IPS-15b (cell line): ENCODE results near the gene PPIG.

Source experiments
- H3K27me3 ChIP-seq: one replicate; pipeline ENCODE4 v1.6.1; 2013; ENCODE audit warnings: low read length; ENCODE audit not compliant: control insufficient read depth, insufficient read depth
- H3K36me3 ChIP-seq: one replicate; pipeline ENCODE4 v1.6.1; 2013; ENCODE audit warnings: low read length; ENCODE audit not compliant: control insufficient read depth, insufficient read depth
- H3K4me1 ChIP-seq: one replicate; pipeline ENCODE4 v1.6.1; 2013; ENCODE audit warnings: mild to moderate bottlenecking, low read length; ENCODE audit not compliant: control insufficient read depth, insufficient read depth
- H3K4me3 ChIP-seq: one replicate; pipeline ENCODE4 v1.5.1; 2013; ENCODE audit warnings: low read depth, low read length
- H3K9ac ChIP-seq: one replicate; pipeline ENCODE4 v1.6.1; 2013; ENCODE audit warnings: low read depth, mild to moderate bottlenecking, low read length
- H3K9me3 ChIP-seq: one replicate; pipeline ENCODE4 v1.6.1; 2013; ENCODE audit warnings: mild to moderate bottlenecking, low read length; ENCODE audit not compliant: control insufficient read depth, insufficient read depth

The PPIG gene

GRCh38 chr2:169664978-169665930, 81.1 kb downstream of the PPIG start:
- Histone ChIP-seq H3K36me3 (no peaks in the 10 kb centered on the region), H3K9me3 (no peaks in the 10 kb centered on the region), H3K9ac (no peak overlapping the region), H3K27me3 (no peaks in the 10 kb centered on the region), H3K4me3 (no peak overlapping the region), H3K4me1 (no peaks in the 10 kb centered on the region)

GRCh38 chr2:169667583-169667982, 83.4 kb downstream of the PPIG start:
- Histone ChIP-seq H3K9me3 (no peaks in the 10 kb centered on the region), H3K36me3 (no peaks in the 10 kb centered on the region), H3K9ac (no peak overlapping the region), H3K27me3 (no peaks in the 10 kb centered on the region), H3K4me1 (no peaks in the 10 kb centered on the region), H3K4me3 (no peak overlapping the region)

- Histone ChIP-seq H3K9ac (no peak overlapping the region), H3K36me3 (no peaks in the 10 kb centered on the region), H3K4me1 (no peaks in the 10 kb centered on the region), H3K27me3 (no peaks in the 10 kb centered on the region), H3K9me3 (no peaks in the 10 kb centered on the region), H3K4me3 (no peak overlapping the region)
Measured at GRCh38 chr2:169670215-169670651, 86.1 kb downstream of the PPIG start.

- Histone ChIP-seq H3K36me3 (no peaks in the 10 kb centered on the region), H3K4me1 (no peaks in the 10 kb centered on the region), H3K9me3 (no peaks in the 10 kb centered on the region), H3K4me3 (no peak overlapping the region), H3K9ac (no peak overlapping the region), H3K27me3 (no peaks in the 10 kb centered on the region)
Measured at GRCh38 chr2:169670937-169671336, 86.8 kb downstream of the PPIG start.

GRCh38 chr2:169672406-169672805, 88.3 kb downstream of the PPIG start:
- Histone ChIP-seq H3K9ac (no peak overlapping the region), H3K36me3 (no peaks in the 10 kb centered on the region), H3K9me3 (no peaks in the 10 kb centered on the region), H3K4me1 (no peaks in the 10 kb centered on the region), H3K27me3 (no peaks in the 10 kb centered on the region), H3K4me3 (no peak overlapping the region)

- Histone ChIP-seq H3K27me3 (no peaks in the 10 kb centered on the region), H3K4me1 (no peaks in the 10 kb centered on the region), H3K9ac (no peak overlapping the region), H3K36me3 (no peaks in the 10 kb centered on the region), H3K9me3 (no peaks in the 10 kb centered on the region), H3K4me3 (no peak overlapping the region)
Measured at GRCh38 chr2:169673106-169673505, 89.0 kb downstream of the PPIG start.

GRCh38 chr2:169673921-169674320, 89.8 kb downstream of the PPIG start:
- Histone ChIP-seq H3K36me3 (no peaks in the 10 kb centered on the region), H3K9ac (no peak overlapping the region), H3K27me3 (no peaks in the 10 kb centered on the region), H3K4me1 (no peaks in the 10 kb centered on the region), H3K4me3 (no peak overlapping the region), H3K9me3 (no peaks in the 10 kb centered on the region)

GRCh38 chr2:169676357-169676756, 92.2 kb downstream of the PPIG start:
- H3K36me3 ChIP-seq = no peaks in the 10 kb centered on the region
- no peaks in the 10 kb centered on the region for H3K4me1 ChIP-seq
- no peaks in the 10 kb centered on the region for H3K27me3 ChIP-seq
- no peak overlapping the region for H3K9ac ChIP-seq
- no peaks in the 10 kb centered on the region for H3K9me3 ChIP-seq
- no peak overlapping the region for H3K4me3 ChIP-seq

GRCh38 chr2:169676850-169677249, 92.7 kb downstream of the PPIG start:
- no peak overlapping the region for H3K9ac ChIP-seq
- H3K27me3 ChIP-seq = no peaks in the 10 kb centered on the region
- no peaks in the 10 kb centered on the region for H3K36me3 ChIP-seq
- H3K4me1 ChIP-seq = no peaks in the 10 kb centered on the region
- no peak overlapping the region for H3K4me3 ChIP-seq
- H3K9me3 ChIP-seq = no peaks in the 10 kb centered on the region

- Histone ChIP-seq H3K4me3 (no peak overlapping the region), H3K4me1 (no peaks in the 10 kb centered on the region), H3K36me3 (no peaks in the 10 kb centered on the region), H3K27me3 (no peaks in the 10 kb centered on the region), H3K9ac (no peak overlapping the region), H3K9me3 (no peaks in the 10 kb centered on the region)
Measured at GRCh38 chr2:169683054-169683424, 98.9 kb downstream of the PPIG start.

- Histone ChIP-seq H3K27me3 (no peaks in the 10 kb centered on the region), H3K4me1 (no peaks in the 10 kb centered on the region), H3K9me3 (no peaks in the 10 kb centered on the region), H3K36me3 (no peaks in the 10 kb centered on the region), H3K4me3 (no peak overlapping the region), H3K9ac (no peak overlapping the region)
Measured at GRCh38 chr2:169683425-169684134, 99.4 kb downstream of the PPIG start.

GRCh38 chr2:169684135-169684565, 100.0 kb downstream of the PPIG start:
- Histone ChIP-seq H3K9ac (no peak overlapping the region), H3K27me3 (no peaks in the 10 kb centered on the region), H3K9me3 (no peaks in the 10 kb centered on the region), H3K4me1 (no peaks in the 10 kb centered on the region), H3K4me3 (no peak overlapping the region), H3K36me3 (no peaks in the 10 kb centered on the region)
